GM20000 (cell line): ENCODE data around the gene PIAS4.

Source experiments
- DNase-seq: peaks from one replicate; pipeline ENCODE4 v3.0.0; 2012; ENCODE audit warnings: low spot score
- CTCF ChIP-seq: IDR thresholded peaks from 2 replicates; pipeline ENCODE4 v1.5.1; 2012; ENCODE audit warnings: mild to moderate bottlenecking, control low read depth; ENCODE audit errors: extremely low read depth, missing control alignments

Gene PIAS4

GRCh38 chr19:4025317-4025716 is 17.8 kb downstream of the PIAS4 start:
- TF ChIP-seq CTCF = no peak
- DNase-seq = no peak

- DNase-seq = no peak
- no peak for TF ChIP-seq CTCF
Measured at GRCh38 chr19:4027146-4027545, 19.6 kb downstream of the PIAS4 start.

- DNase-seq = no peak
- no peak for TF ChIP-seq CTCF
Measured at GRCh38 chr19:4028334-4029246, 21.1 kb downstream of the PIAS4 start.

GRCh38 chr19:4029247-4029614 is 21.7 kb downstream of the PIAS4 start:
- no peak for TF ChIP-seq CTCF

GRCh38 chr19:4030552-4030951 is 23.0 kb downstream of the PIAS4 start:
- TF ChIP-seq CTCF = no peak

More at GRCh38 chr19:4029247-4029614, 21.7 kb downstream of the PIAS4 start:
- DNase-seq = no peak

GRCh38 chr19:4030981-4031380 is 23.4 kb downstream of the PIAS4 start:
- TF ChIP-seq CTCF = no peak
- no peak for DNase-seq

More at GRCh38 chr19:4030552-4030951, 23.0 kb downstream of the PIAS4 start:
- no peak for DNase-seq

GRCh38 chr19:4031420-4031819 is 23.9 kb downstream of the PIAS4 start:
- no peak for TF ChIP-seq CTCF
- no peak for DNase-seq
